ENCODE results near the gene LRRTM3. TPM values are rescaled to one million over a fixed set of nuclear protein-coding genes. Genes with fewer than 3 reads are reported as not detected.

Gene LRRTM3
- total RNA-seq, 4 donors from 2014 or later = not detected

DNA sequence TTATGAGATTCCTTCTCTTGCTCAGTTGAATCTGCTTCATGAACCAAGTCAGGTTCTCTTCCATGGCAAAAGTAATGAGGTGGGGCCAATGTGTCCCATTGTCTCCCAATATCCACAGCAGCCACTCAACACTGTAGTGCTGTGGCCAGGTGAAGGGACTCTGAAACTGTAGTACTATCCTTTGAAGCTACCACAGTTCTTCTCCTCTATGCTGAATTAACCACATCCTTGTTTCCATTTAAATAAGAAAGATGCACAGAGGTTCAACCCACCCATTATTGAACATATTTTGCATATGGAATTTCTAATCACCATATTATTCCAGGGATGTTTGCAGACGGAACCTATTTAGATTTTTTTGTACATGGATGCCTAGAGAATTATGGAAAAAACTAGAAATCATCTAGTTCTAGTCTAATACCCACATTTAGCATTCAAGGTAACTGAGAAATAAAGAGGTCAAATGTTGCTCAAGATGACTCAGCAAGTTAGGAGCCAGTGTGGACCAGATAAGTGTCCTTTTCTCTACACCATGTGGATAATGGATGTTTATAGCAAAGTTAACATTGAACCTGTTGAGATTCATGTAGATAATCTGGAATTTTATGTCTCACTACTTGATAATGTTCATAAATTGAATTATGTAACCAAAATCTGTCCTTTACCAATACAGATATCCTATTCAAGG is 64.5 kb downstream of the LRRTM3 start:
- WGBS, 2 donors = 87 to 90% methylated on average over 1 of the region's 1 CpG
- intact Hi-C loops (cut with DNase I) = no loop called here

DNA sequence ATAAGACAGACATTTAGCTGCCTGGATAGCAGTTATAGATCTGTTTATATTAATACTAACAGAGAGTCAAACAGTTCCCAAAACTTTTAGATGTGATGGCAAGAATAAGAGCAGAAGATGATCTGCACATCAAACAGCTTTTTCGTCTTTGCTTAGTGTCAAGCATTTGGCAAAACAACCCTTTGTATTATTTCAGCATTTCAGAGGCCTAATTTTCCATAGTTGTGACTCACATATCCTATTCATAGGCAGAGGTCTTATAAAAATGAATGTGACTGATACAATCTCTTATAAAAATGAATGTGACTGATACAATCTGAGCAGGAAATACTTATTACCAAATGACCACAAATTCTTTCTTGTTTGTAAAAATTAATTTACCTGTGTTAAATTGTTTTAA is 71.2 kb downstream of the LRRTM3 start:
- Histone ChIP-seq H3K4me1 (peaks cover 0 to 4% of the 10 kb centered on the region in 2 donors), H3K36me3 (no peaks in the 10 kb centered on the region), H3K4me3 (replicated peaks in 1 of 3) (no peak overlapping the region), H3K9me3 (no peaks in the 10 kb centered on the region), H3K27ac (no peak overlapping the region), H3K27me3 (no peaks in the 10 kb centered on the region)
- TF ChIP-seq POLR2A (IDR thresholded peaks at IDR 0.05) = no peak
- TF ChIP-seq, protein P1, sequence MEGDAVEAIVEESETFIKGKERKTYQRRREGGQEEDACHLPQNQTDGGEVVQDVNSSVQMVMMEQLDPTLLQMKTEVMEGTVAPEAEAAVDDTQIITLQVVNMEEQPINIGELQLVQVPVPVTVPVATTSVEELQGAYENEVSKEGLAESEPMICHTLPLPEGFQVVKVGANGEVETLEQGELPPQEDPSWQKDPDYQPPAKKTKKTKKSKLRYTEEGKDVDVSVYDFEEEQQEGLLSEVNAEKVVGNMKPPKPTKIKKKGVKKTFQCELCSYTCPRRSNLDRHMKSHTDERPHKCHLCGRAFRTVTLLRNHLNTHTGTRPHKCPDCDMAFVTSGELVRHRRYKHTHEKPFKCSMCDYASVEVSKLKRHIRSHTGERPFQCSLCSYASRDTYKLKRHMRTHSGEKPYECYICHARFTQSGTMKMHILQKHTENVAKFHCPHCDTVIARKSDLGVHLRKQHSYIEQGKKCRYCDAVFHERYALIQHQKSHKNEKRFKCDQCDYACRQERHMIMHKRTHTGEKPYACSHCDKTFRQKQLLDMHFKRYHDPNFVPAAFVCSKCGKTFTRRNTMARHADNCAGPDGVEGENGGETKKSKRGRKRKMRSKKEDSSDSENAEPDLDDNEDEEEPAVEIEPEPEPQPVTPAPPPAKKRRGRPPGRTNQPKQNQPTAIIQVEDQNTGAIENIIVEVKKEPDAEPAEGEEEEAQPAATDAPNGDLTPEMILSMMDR (IDR thresholded peaks at IDR 0.05) = no peak
- intact Hi-C loops (cut with DNase I) = no loop called here
- no peak for DNase-seq
- WGBS, 2 donors = 70 to 73% methylated on average over 1 of the region's 1 CpG

More for the DNA sequence above, 64.5 kb downstream of the LRRTM3 start:
- Histone ChIP-seq H3K36me3 (no peaks in the 10 kb centered on the region), H3K9me3 (no peaks in the 10 kb centered on the region), H3K27me3 (no peaks in the 10 kb centered on the region), H3K27ac (no peak overlapping the region), H3K4me3 (replicated peaks in 1 of 3) (no peak overlapping the region), H3K4me1 (no peaks in the 10 kb centered on the region)
- TF ChIP-seq, protein P1 (IDR thresholded peaks at IDR 0.05) = no peak
- TF ChIP-seq POLR2A (IDR thresholded peaks at IDR 0.05) = no peak
- DNase-seq = no peak

DNA sequence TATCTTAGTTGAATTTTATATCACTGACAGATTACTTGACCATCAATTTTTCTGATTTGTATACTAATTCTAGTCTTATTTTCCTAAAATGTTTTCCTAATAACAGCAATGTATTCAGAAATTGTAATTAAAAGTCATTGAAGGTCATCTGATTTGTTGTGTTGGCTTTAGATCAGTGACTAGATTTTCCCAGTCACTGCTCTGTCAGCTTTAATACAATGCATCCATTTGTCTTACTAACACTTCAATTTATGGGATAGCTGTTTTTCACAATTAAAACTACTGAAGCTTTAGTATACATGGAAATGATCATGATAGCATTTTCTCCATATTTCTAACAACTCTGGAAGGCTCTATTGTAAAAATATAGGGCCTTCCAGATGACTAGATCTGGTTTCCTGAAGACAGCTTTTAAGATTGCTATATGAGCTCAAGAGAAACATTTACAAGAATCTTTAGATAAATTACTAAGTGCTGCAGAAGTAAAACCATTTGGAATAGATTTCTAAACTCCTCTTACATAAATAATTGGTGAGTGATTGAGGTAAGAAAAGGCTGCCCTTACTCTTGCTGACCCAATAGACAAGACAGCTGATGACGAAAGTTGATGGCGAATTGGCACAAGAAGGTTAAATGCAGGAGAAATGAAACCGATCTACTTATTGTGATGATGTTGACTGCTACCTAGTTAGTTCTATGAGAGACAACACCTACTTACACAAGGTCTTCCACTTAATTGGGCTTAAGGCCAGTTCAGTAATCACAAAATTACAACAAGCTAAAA is 74.1 kb downstream of the LRRTM3 start:
- WGBS, 2 donors = 92 to 93% methylated on average over 3 of the region's 3 CpGs
- no peaks in the 10 kb centered on the region for H3K36me3 ChIP-seq
- no peaks in the 10 kb centered on the region for H3K9me3 ChIP-seq
- TF ChIP-seq, protein P1 (IDR thresholded peaks at IDR 0.05) = no peak
- no peak for TF ChIP-seq POLR2A (IDR thresholded peaks at IDR 0.05)
- no peak overlapping the region for H3K4me3 ChIP-seq (replicated peaks in 1 of 3)
- H3K27ac ChIP-seq = no peak overlapping the region
- intact Hi-C loops (cut with DNase I) = no loop called here
- peaks cover 0 to 4% of the 10 kb centered on the region in 2 donors for H3K4me1 ChIP-seq
- no peak for DNase-seq
- no peaks in the 10 kb centered on the region for H3K27me3 ChIP-seq

DNA sequence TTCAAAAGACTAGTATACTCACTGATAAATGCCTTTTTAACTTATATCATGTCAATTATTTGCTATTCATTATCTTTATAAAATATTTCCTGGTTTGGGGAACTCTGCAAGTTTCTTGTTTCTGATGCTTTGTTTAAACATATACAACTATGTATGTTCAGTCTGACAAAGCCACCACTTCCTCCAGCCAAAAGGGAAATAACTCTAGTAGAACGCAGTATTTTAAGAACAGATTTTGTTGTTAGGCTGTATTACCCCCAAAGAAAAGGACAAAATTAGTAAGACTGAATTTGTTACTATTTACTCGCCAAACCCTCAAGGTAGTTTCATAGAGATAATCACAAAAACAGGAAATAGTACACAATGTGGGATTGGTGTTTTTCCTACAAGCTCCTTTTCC is 78.9 kb downstream of the LRRTM3 start:
- no peaks in the 10 kb centered on the region for H3K9me3 ChIP-seq
- H3K36me3 ChIP-seq = no peaks in the 10 kb centered on the region
- no peak overlapping the region for H3K4me3 ChIP-seq (replicated peaks in 1 of 3)
- peaks cover 0 to 4% of the 10 kb centered on the region in 2 donors for H3K4me1 ChIP-seq
- DNase-seq = no peak
- WGBS, 2 donors = 80 to 85% methylated on average over 2 of the region's 2 CpGs
- no peak overlapping the region for H3K27ac ChIP-seq
- intact Hi-C loops (cut with DNase I) = no loop called here
- TF ChIP-seq, protein P1 (IDR thresholded peaks at IDR 0.05) = no peak
- no peak for TF ChIP-seq POLR2A (IDR thresholded peaks at IDR 0.05)
- no peaks in the 10 kb centered on the region for H3K27me3 ChIP-seq

DNA sequence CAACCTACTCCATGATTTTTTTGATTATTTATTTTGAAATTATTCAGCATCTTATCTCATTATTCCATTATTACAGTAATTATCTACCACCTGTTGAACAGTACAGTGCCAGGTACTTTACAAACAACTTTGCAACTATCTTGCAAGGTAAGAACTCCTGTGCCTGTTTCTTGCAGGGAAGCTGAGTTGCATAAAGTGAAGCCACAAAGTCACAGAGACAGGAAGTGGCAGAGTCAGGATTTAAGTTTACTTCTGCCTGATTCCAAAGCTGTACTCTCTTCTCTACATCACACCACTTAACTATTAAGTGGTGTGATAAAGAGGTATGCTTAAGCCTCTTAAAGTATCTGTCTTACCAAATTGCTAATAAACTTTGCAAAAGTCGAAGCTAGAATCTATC is 80.1 kb downstream of the LRRTM3 start:
- Histone ChIP-seq H3K27ac (no peak overlapping the region), H3K27me3 (no peaks in the 10 kb centered on the region), H3K4me3 (replicated peaks in 1 of 3) (no peak overlapping the region), H3K9me3 (no peaks in the 10 kb centered on the region), H3K4me1 (no peaks in the 10 kb centered on the region), H3K36me3 (no peaks in the 10 kb centered on the region)
- WGBS, 2 donors = 32 to 33% methylated on average over 1 of the region's 1 CpG
- DNase-seq = no peak
- intact Hi-C loops (cut with DNase I) = no loop called here
- TF ChIP-seq, protein P1 (IDR thresholded peaks at IDR 0.05) = no peak
- TF ChIP-seq POLR2A (IDR thresholded peaks at IDR 0.05) = no peak

Data from thyroid gland (tissue), 4 donors.